Neutrophil (primary cell): Measurements from ENCODE around the gene PSMD12.

Experiments used
- H3K27ac ChIP-seq: fragments of 200-600 bp; sonication (generic); 2 replicates; pipeline ENCODE4 v1.5.1; 2016; ENCODE audit warnings: mild to moderate bottlenecking, moderate library complexity
- H3K27me3 ChIP-seq: fragments of 200-600 bp; sonication (generic); 2 replicates; pipeline ENCODE4 v1.6.0; 2016; ENCODE audit warnings: mild to moderate bottlenecking
- H3K36me3 ChIP-seq: fragments of 200-600 bp; sonication (generic); 2 replicates; pipeline ENCODE4 v1.5.1; 2017
- H3K4me1 ChIP-seq, 2 experiments: fragments of 200-600 bp in 1 of 2; sonication (generic) in 1 of 2; 1 replicate in 1 of 2; 2 replicates in 1 of 2; pipeline versions ENCODE4 v1.5.1 to v1.6.1; 2013 to 2016; ENCODE audit warnings: low read depth in 1 of 2, low read length in 1 of 2, mild to moderate bottlenecking in 1 of 2, moderate library complexity in 1 of 2; ENCODE audit not compliant: control insufficient read depth in 1 of 2, insufficient read depth in 1 of 2
- H3K4me3 ChIP-seq, 2 experiments: fragments of 200-600 bp in 1 of 2; sonication (generic) in 1 of 2; 1 replicate in 1 of 2; 2 replicates in 1 of 2; pipeline ENCODE4 v1.5.1; 2013 to 2016; ENCODE audit warnings: low read depth in 1 of 2, low read length in 1 of 2, mild to moderate bottlenecking in 1 of 2, moderate library complexity in 1 of 2
- H3K9me3 ChIP-seq: fragments of 200-600 bp; sonication (generic); 2 replicates; pipeline ENCODE4 v1.5.1; 2016
- TF ChIP-seq, protein P1 (sequence below): fragments of 200-600 bp; sonication (generic); IDR thresholded peaks from 2 replicates; pipeline ENCODE4 v1.5.1; 2016; ENCODE audit warnings: antibody characterized with exemption

Gene PSMD12

GRCh38 chr17:67293251-67294203 lies 72.8 kb downstream of the PSMD12 start:
- Histone ChIP-seq H3K36me3 (no peaks in the 10 kb centered on the region), H3K4me3 (no peak overlapping the region), H3K27ac (no peak overlapping the region), H3K27me3 (peaks cover 9% of the 10 kb centered on the region), H3K9me3 (no peaks in the 10 kb centered on the region), H3K4me1 (peaks cover 0 to 4% of the 10 kb centered on the region in 2 experiments)
- TF ChIP-seq, protein P1, sequence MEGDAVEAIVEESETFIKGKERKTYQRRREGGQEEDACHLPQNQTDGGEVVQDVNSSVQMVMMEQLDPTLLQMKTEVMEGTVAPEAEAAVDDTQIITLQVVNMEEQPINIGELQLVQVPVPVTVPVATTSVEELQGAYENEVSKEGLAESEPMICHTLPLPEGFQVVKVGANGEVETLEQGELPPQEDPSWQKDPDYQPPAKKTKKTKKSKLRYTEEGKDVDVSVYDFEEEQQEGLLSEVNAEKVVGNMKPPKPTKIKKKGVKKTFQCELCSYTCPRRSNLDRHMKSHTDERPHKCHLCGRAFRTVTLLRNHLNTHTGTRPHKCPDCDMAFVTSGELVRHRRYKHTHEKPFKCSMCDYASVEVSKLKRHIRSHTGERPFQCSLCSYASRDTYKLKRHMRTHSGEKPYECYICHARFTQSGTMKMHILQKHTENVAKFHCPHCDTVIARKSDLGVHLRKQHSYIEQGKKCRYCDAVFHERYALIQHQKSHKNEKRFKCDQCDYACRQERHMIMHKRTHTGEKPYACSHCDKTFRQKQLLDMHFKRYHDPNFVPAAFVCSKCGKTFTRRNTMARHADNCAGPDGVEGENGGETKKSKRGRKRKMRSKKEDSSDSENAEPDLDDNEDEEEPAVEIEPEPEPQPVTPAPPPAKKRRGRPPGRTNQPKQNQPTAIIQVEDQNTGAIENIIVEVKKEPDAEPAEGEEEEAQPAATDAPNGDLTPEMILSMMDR: no peak

- TF ChIP-seq, protein P1: no peak
- H3K4me1 ChIP-seq: peaks cover 0 to 4% of the 10 kb centered on the region in 2 experiments
- no peaks in the 10 kb centered on the region for H3K9me3 ChIP-seq
- H3K27me3 ChIP-seq: peaks cover 9% of the 10 kb centered on the region
- H3K4me3 ChIP-seq: no peak overlapping the region
- H3K27ac ChIP-seq: no peak overlapping the region
- H3K36me3 ChIP-seq: no peaks in the 10 kb centered on the region
Observed at GRCh38 chr17:67290711-67291291, 75.6 kb downstream of the PSMD12 start.

- TF ChIP-seq, protein P1: no peak
- Histone ChIP-seq H3K4me1 (peaks cover 0 to 4% of the 10 kb centered on the region in 2 experiments), H3K9me3 (no peaks in the 10 kb centered on the region), H3K36me3 (no peaks in the 10 kb centered on the region), H3K27me3 (peaks cover 9% of the 10 kb centered on the region), H3K4me3 (no peak overlapping the region), H3K27ac (no peak overlapping the region)
Observed at GRCh38 chr17:67290244-67290643, 76.1 kb downstream of the PSMD12 start.

DNA sequence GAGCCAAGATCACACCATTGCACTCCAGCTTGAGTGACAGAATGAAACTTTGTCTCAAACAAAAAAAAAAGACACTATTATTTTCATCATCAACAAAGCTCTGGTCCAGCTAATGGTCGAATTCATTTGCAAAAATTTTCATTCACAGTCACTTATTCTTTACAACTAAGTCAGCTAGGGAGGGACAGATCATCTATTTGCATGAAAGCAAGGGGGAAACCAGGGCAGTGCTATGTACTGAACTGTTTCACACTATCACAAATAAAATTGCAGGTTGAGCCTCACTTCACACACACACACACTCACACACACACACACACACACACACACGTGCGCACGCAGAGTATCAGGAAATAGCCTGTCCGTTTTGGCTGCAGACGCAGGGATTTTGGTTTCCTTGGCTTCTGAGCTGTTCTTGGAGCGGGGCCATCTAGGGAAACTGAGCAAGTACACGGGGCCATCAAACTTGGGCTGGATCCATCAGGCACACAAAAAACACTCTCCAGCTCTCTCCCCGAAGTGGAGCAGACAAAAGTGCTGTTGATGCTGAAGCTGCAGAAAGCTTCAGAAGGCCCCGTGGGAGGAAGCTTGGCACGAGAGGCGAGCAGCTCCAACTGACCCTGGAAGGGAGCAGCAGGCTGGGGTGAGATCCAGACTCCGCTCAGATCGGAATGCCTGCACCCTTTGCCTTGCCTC lies 77.0 kb downstream of the PSMD12 start:
- no peak overlapping the region for H3K4me3 ChIP-seq

More for the DNA sequence above, 77.0 kb downstream of the PSMD12 start:
- Histone ChIP-seq H3K27me3 (peaks cover 9% of the 10 kb centered on the region), H3K27ac (no peak overlapping the region), H3K4me1 (peaks cover 0 to 4% of the 10 kb centered on the region in 2 experiments), H3K36me3 (no peaks in the 10 kb centered on the region), H3K9me3 (no peaks in the 10 kb centered on the region)
- TF ChIP-seq, protein P1: no peak
